Measurements from ENCODE around the gene HDDC3.

DNA sequence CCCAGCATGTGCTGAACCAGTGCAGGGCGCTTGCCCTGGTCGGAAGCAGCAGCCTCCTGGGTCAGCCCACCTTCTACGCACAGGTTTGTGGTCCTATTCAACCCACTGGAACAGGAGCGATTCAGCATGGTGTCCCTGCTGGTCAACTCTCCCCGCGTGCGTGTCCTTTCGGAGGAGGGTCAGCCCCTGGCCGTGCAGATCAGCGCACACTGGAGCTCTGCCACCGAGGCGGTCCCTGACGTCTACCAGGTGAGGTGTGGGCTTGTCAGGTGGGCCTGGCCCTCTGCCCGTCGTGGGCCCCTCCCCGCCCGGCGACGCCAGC, 21.1 kb downstream of the HDDC3 start:
- TF ChIP-seq, protein P1, sequence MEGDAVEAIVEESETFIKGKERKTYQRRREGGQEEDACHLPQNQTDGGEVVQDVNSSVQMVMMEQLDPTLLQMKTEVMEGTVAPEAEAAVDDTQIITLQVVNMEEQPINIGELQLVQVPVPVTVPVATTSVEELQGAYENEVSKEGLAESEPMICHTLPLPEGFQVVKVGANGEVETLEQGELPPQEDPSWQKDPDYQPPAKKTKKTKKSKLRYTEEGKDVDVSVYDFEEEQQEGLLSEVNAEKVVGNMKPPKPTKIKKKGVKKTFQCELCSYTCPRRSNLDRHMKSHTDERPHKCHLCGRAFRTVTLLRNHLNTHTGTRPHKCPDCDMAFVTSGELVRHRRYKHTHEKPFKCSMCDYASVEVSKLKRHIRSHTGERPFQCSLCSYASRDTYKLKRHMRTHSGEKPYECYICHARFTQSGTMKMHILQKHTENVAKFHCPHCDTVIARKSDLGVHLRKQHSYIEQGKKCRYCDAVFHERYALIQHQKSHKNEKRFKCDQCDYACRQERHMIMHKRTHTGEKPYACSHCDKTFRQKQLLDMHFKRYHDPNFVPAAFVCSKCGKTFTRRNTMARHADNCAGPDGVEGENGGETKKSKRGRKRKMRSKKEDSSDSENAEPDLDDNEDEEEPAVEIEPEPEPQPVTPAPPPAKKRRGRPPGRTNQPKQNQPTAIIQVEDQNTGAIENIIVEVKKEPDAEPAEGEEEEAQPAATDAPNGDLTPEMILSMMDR (conservative IDR thresholded peaks at IDR 0.05; ENCODE audit: low read length) = no peak
- no peak for TF ChIP-seq EZH2phosphoT487 (IDR thresholded peaks at IDR 0.05; ENCODE audit: borderline replicate concordance, low read depth, low read length)
